ENCODE results near the gene OGT. TPM values are rescaled to one million over a fixed set of nuclear protein-coding genes. Genes with fewer than 3 reads are reported as not detected.

Gene OGT
- total RNA-seq, 1 experiment from 2014 or later, result 52.8 TPM

DNA sequence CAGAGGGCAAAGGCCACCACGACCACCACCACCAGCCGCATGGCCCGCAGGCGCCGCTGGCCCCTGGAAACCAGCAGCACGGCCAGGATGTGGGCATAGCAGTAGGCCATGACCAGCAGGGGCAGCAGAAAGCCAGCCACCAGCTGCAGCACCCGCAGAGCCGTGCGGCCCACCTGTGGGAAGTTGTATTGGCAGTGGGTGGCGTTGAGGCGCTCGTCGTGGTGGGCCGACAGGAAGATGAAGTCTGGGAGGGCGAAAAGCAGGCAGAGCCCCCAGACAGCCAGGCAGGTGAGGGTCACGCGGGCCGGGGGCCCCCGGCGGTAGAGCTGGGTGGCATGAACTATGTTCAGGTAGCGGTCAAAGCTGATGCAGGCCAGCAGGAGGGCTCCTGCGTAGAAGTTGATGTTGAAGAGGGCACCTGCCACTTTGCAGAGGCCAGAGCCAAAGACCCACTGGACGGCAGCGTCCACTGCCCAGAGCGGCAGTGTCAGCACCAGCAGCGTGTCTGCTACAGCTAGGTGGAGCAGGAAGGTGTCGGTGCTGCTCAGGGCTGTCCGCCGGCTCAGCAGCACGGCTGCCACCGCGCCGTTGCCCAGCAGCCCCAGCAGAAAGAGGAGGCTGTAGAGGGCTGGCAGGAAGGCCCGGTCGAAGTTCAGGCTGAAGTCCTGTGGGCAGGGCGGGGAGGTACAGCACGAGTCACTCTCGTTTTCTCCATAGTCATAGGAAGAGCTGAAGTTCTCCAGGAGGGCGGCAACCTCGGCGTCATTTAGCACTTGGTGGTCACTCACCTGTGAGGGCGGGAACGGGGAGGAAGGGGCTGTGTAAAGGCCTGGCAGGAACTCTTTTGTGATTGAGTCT, 84.0 kb downstream of the OGT start:
- in situ Hi-C loops (cut with HindIII; ENCODE audit: low sequenced_read_pairs), result no loop called here
- DNase-seq (ENCODE audit: low spot score), result no peak

DNA sequence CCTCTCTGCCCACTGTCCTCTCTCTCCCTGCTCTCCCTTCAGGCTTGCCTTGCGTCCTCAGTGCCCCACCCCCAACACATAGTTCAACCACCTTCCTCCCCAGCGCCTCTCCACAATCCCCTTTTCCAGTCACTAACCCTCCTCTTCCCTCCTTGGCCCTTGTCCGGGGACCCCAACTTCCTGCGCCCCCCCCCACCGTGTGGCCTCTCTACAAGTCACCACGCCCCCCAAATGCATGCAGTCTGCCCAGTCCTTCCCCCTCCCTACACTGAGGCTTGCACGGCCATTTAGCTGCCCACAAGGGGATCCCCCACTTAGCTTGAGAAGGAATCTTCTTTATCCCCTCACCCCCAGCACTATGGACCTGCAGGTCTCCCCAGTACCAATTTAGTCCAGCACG, 84.8 kb downstream of the OGT start:
- DNase-seq (ENCODE audit: low spot score), result no peak
- in situ Hi-C loops (cut with HindIII; ENCODE audit: low sequenced_read_pairs), result no loop called here

DNA sequence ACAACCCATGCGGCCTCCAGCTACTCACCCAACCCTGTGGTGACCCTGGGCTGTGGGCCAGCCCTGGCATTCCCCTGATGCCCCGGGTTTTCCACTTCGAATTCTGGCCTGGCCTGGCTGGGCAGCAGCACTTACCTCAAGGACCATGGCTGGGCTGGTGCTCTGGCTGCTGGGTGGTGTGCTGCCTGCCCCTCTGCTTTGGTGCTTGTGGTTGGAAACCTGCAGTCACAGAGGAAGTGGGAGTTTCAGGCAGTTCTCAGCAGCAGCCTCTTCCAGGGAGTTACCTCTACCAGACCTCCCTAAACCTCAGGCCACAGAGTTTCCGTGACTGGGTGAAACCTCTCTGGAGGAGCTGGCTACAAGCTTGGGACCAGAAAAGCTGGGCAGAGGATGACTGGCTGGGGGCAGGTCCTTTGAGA, 85.4 kb downstream of the OGT start, which contains the start of gene CXCR3:
CXCR3 (minus strand) TSS at position 209 of the 419 bp plus-strand sequence; CDS start at position 147, 62 bp downstream.
- in situ Hi-C loops (cut with HindIII; ENCODE audit: low sequenced_read_pairs), result no loop called here
- DNase-seq (ENCODE audit: low spot score), result no peak

DNA sequence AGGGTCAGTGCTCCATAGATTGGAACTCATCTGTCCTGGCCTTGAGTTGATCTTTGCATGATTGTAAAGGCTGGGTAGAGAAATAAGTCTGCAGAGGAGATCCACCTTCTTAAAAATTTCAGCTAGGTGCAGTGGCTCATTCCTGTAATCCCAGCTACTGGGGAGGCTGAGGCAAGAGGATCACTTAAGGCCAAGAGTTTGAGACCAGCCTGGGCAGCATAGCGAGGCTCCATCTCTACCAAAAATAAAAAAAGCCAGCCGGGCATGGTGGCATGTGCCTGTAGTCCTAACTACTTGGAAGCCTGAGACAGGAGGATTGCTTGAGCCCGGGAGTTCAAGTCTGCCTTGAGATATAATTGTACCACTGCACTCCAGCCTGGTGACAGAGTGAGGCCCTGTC, 85.9 kb downstream of the OGT start:
- no peak for DNase-seq (ENCODE audit: low spot score)
- in situ Hi-C loops (cut with HindIII; ENCODE audit: low sequenced_read_pairs), result no loop called here

DNA sequence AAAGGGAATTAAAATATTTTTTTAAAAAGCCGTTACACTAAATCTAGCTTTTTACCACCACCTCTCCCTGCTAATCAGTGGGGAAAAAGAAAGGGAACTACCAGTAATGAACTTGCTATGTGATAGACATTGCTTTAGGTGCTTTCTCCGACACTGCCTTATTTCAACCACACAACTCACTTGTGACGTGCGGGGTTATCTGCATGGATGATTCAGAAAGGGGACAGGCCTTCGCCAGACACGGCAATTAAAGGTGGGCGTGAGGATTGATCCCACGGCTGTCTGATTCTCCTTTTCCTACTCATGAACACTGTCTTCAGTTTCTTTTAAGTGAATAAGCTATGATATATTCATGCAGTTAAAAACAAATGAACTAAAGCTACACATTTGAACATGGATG, 86.3 kb downstream of the OGT start:
- in situ Hi-C loops (cut with HindIII; ENCODE audit: low sequenced_read_pairs), result no loop called here
- no peak for DNase-seq (ENCODE audit: low spot score)

DNA sequence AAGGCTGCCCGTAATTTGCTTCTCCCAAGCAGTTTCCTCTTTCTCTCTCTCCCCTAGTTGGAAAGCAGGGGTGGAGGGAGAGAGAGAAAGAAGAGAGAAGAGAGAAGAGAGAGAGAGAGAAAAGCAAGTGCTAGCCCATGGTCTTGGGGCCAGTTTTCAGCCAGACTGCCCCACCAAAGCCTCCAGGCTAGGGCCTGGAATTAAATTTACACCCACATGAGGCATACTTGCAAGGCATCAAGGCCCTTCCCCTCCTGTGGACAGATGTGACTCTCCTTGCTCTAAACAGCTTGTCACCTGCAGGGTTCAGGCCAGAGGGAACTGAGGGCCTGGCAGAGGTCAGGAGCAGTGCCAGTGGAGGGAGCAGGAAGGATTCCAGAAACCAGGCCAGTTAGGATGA, 87.1 kb downstream of the OGT start:
- in situ Hi-C loops (cut with HindIII; ENCODE audit: low sequenced_read_pairs), result no loop called here
- DNase-seq (ENCODE audit: low spot score), result no peak

DNA sequence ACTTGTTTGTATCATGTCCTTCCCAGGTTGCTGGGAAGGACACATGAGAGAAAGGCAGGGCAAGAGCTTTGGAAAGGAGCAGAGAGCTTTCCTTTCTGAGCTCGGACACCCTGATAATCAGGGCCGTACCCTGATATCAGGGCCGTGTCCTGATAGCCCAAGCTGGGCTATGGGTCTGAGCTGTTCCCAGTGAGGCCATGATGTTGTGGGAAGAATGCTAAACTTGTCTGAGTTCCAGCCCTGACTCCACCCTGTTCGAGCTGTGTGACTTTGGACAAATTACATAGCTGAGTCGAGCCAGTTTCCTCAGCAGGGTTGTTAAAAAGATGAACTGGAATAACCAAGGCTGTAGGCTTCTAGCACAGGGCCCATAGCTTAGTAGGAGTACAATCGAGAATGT, 88.7 kb downstream of the OGT start:
- no peak for DNase-seq (ENCODE audit: low spot score)
- in situ Hi-C loops (cut with HindIII; ENCODE audit: low sequenced_read_pairs), result no loop called here

DNA sequence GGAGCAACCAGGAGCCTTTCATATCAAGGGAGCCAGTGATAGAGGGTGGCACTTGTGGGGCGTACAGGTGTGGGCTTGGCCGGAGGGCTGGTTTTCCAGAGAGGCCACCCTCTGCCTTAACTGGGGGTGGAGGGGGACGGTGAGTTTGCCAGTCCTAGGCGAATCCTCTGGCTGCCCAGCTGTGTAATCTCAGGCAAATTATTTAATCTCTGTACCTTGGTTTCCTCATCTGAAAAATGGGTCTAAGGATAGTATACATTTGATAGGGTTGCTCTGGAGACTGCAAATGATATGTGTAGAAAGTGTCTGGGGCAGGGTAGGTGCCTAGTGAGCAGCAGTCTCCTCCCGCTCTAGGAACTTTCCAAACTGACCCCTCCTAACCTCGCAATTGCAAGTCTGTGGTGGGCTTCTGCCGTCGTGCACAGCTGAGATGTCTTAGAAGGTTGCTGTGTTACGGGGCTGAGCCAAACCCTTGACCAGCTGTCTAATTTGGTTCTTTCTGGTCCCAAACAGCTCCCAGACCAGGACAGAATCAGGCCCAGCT, 89.2 kb downstream of the OGT start:
- in situ Hi-C loops (cut with HindIII; ENCODE audit: low sequenced_read_pairs), result no loop called here

DNA sequence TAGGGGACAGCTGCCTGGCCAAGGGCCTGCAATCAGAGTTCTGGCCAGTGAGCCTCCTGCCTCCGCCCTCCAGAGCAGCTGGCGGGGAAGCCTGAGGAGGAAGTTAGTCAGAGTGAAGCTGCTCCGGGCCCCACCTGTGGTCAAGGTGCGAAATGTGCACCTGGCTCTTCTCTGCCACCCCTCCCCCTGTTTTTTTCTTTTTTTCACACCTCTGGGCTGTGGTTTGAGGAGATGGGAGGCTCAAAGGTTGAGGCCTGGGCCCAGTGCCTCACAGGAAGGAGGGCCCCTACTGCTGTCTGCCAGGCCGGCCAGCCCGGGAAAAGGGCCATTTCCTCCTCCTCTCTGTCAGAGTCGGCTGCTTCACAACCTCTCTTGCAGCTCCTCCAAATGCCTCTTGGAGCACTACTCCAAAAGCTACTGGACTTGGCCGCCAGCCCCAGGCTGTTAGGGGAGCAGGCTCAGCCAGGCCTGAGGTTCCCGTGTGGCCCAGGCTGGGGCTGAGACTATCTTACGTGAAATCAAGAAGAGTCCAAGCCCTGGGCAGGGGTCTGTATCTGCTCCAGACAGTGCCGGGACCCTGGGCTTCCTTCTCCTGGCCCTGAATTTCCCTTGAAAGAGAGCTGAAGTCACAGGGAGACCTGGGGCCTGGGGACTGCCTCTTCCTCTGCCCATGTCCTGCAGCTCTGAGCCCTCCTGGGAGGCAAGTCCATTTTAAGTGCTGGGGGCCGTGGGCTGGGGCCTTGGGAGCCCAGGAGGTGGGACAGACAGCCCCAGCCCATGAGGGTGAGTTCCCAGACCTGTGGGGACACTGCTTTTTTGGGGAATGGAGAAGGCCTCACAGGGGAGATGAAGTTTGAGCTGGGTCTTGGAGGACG, 89.9 kb downstream of the OGT start:
- in situ Hi-C loops (cut with HindIII; ENCODE audit: low sequenced_read_pairs), result no loop called here
- DNase-seq (ENCODE audit: low spot score), result peak; percentile 87

More for the DNA sequence above, 89.2 kb downstream of the OGT start:
- DNase-seq (ENCODE audit: low spot score), result no peak

DNA sequence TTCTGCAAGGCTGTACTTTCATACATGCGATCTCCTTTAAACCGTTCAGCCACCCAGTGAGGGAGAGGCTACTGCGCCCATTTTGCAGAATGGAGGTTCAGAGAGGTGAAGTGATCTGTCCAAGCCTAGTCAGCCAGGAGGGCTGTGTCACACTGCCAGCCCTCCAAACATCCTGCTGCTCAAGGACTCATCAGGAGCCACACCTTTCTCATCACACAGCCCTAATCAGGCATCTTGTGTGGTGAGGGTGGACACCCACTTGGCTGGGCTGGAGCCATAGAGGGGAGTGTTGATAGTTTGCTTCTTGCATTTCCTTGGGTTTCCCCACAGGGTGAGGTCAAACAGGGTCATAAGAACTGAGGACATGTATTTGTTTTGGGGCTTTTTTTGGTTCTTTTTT, 90.8 kb downstream of the OGT start:
- DNase-seq (ENCODE audit: low spot score), result no peak
- in situ Hi-C loops (cut with HindIII; ENCODE audit: low sequenced_read_pairs), result no loop called here

DNA sequence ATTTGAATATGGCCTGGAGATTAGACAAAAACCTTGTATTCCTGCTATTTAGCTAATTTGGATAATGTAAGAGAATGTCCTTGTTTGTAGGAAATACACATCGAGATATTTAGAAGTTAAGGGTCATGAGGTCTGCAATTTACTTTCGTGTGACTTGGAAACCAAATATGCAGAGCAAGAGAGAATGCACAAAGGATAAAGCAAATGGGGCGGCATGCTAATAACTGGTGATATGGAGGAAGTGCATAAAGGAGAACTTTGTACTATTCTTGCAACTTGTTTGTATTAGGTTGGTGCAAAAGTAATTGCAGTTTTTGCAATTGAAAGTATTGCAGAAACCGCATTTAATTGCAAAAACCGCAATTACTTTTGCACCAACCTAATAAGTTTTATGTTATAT, 92.6 kb downstream of the OGT start:
- no peak for DNase-seq (ENCODE audit: low spot score)
- in situ Hi-C loops (cut with HindIII; ENCODE audit: low sequenced_read_pairs), result no loop called here

Other genes starting within 250 kb of the OGT start
- 542 and 667 TPM in 2 replicates for gene NONO, start 249.5 kb upstream of the OGT start, total RNA-seq (2014; rRNA removed; shearing (Covaris generic))
- 0.31 and 1.8 TPM in 2 replicates for gene ITGB1BP2, start 231.4 kb upstream of the OGT start, total RNA-seq (2014; rRNA removed; shearing (Covaris generic))
- 22.5 and 29.1 TPM in 2 replicates for gene TAF1, start 166.7 kb upstream of the OGT start, total RNA-seq (2014; rRNA removed; shearing (Covaris generic))
- 1.0 and 3.2 TPM in 2 replicates for gene GCNA, start 45.3 kb downstream of the OGT start, total RNA-seq (2014; rRNA removed; shearing (Covaris generic))
- gene CXCR3, start 85.4 kb downstream of the OGT start, total RNA-seq (2014; rRNA removed; shearing (Covaris generic)), result not detected in 2 replicates
- gene CXorf49, start 185.2 kb downstream of the OGT start, total RNA-seq (2014; rRNA removed; shearing (Covaris generic)), result not detected in 2 replicates
- gene CXorf49B, start 230.2 kb downstream of the OGT start, total RNA-seq (2014; rRNA removed; shearing (Covaris generic)), result not detected in 2 replicates